Right lobe of liver (tissue), 6 donors: ENCODE results near the gene GLP2R. TPM values are rescaled to one million over a fixed set of nuclear protein-coding genes. Genes with fewer than 3 reads are reported as not detected.

ENCODE experiments used
- ATAC-seq, 4 donors: fragments of 200-7000 bp; cut with Tn5 transposase; one replicate each; pipeline ENCODE4 v1.9.1; 2020; ENCODE audit warnings: mild to moderate bottlenecking in 4 of 4, moderate library complexity in 4 of 4
- DNase-seq, 3 donors: peaks; one replicate each; pipeline ENCODE4 v3.0.0-alpha.2; 2020
- H3K27ac ChIP-seq, 3 donors: fragments of 200-600 bp; one replicate each; pipeline ENCODE4 v1.8.0; 2022
- H3K27me3 ChIP-seq, 2 donors: fragments of 200-600 bp; one replicate each; pipeline ENCODE4 v1.8.0; 2022
- H3K36me3 ChIP-seq, 4 donors: fragments of 200-600 bp; sonication (generic) in 1 of 4; one replicate each; pipeline versions ENCODE4 v1.5.1 to v1.8.0; 2017 to 2022; ENCODE audit warnings: control low read depth in 1 of 4
- H3K4me1 ChIP-seq, 4 donors: fragments of 200-600 bp; sonication (generic) in 1 of 4; one replicate each; pipeline versions ENCODE4 v1.5.1 to v1.8.0; 2017 to 2022; ENCODE audit warnings: control low read depth in 1 of 4
- H3K4me3 ChIP-seq, 3 donors: fragments of 200-600 bp; one replicate each; pipeline ENCODE4 v1.8.0; 2022
- H3K9me3 ChIP-seq, 4 donors: fragments of 200-600 bp; sonication (generic) in 1 of 4; one replicate each; pipeline versions ENCODE4 v1.5.1 to v1.8.0; 2017 to 2022; ENCODE audit warnings: control low read depth in 1 of 4
- CTCF ChIP-seq, 4 donors: fragments of 200-600 bp in 3 of 4; fragments of 450-650 bp in 1 of 4; IDR thresholded peaks; one replicate each; pipeline versions ENCODE4 v1.5.1 to v1.8.0; 2016 to 2022; ENCODE audit warnings: antibody characterized with exemption in 4 of 4, mild to moderate bottlenecking in 2 of 4
- POLR2A ChIP-seq: fragments of 450-650 bp; IDR thresholded peaks from one replicate; pipeline ENCODE4 v1.6.1; 2017; ENCODE audit warnings: antibody characterized with exemption, mild to moderate bottlenecking
- WGBS: methylation state at CpG from one replicate; pipeline ENCODE4 v1.1.6; 2018; ENCODE audit warnings: low coverage, low lambda C conversion rate; ENCODE audit not compliant: insufficient coverage; ENCODE audit errors: missing lambda C conversion rate; 5-methylcytosine and 5-hydroxymethylcytosine counted together
- intact Hi-C, 2 donors: fragments of 100-400 bp; cut with DNase I; formaldehyde crosslinking; loops; one replicate each; pipeline versions ENCODE4 v1.11.2 to v1.14.1; 2022
- total RNA-seq, 6 experiments: library from RNA; depleted of rRNA in 2 of 6; stranded (reverse); fragments of >200 nt in 2 of 6; fragmentation: NEBNext Ultra II Directional in 3 of 6; extraction: Animal tissue kit (Norgen Biotek cat#: 25700) in 3 of 6; gene quantifications; one replicate each; pipeline versions ENCODE4 v1.1.0 to v1.2.4, GENCODE V29; 2016 to 2023
- donor health status: DM: no; HTN: yes; CAD: no.
- donor health status: DM: no; HTN: no; CAD: no.
- donor health status: DM: no; HTN: no; CAD: no.
- donor health status: DM: no; HTN: yes; CAD: no.
- donor health status: DM: no; HTN: yes; CAD: no.

The GLP2R gene
- total RNA-seq, 6 experiments from 2014 or later, result 0.12 to 2.4 (median 0.63) TPM

DNA sequence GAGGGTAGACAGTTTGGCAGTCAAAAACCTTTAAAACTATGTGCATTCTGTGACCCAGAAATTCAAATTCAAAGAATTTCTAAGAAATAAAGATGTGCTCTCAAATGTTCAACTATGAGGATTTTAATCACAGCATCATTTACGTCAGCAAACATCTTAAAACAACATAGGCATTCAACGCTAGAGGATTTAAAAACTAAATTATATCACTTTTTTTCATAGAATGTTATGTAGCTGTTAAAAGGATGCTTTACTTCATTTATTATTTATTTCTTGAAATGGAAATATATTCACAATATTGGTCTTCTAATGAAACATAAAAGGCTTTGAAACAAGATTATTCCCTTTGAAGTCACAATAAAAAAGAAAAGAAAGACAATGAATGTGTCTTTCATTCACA, 3.6 kb downstream of the GLP2R start:
- H3K9me3 ChIP-seq, result no peaks in the 10 kb centered on the region

GRCh38 chr17:9830711-9831110, 5.0 kb downstream of the GLP2R start:
- intact Hi-C loops, result no loop called here
- no peaks in the 10 kb centered on the region for H3K36me3 ChIP-seq
- DNase-seq, result no peak
- no peak for TF ChIP-seq POLR2A
- no peak for TF ChIP-seq CTCF (IDR thresholded peaks at IDR 0.05)
- no peaks in the 10 kb centered on the region for H3K9me3 ChIP-seq
- H3K27ac ChIP-seq, result no peak overlapping the region
- no peaks in the 10 kb centered on the region for H3K4me1 ChIP-seq
- WGBS, result 66% methylated on average over 2 of the region's 2 CpGs
- ATAC-seq, result no peak
- no peaks in the 10 kb centered on the region for H3K27me3 ChIP-seq
- H3K4me3 ChIP-seq, result no peak overlapping the region

More for the DNA sequence above, 3.6 kb downstream of the GLP2R start:
- H3K36me3 ChIP-seq, result no peaks in the 10 kb centered on the region
- no peak overlapping the region for H3K4me3 ChIP-seq
- no peaks in the 10 kb centered on the region for H3K27me3 ChIP-seq
- DNase-seq, result no peak
- intact Hi-C loops, result no loop called here
- 43% methylated on average over 2 of the region's 2 CpGs for WGBS
- H3K4me1 ChIP-seq, result no peaks in the 10 kb centered on the region
- H3K27ac ChIP-seq, result no peak overlapping the region
- no peak for TF ChIP-seq POLR2A
- no peak for TF ChIP-seq CTCF (IDR thresholded peaks at IDR 0.05)
- ATAC-seq, result no peak

DNA sequence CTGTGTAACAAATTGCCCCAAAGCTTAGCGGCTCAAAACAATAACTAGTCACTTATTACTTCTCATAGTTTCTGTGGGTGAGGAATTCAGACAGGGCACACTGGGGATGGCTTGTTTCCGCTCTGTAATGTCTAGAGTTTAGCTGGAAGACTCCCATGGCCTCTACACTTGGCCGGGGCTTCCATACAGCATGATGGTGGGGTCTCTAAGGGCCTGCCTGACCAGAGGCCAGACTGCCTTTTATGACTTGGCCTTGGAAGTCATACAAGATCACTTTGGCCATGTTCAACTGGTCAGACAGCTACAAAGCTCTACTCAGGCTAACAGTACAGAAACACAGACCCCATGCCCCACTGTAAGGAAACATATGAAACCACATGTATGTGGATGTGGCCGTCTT, 8.2 kb downstream of the GLP2R start:
- Histone ChIP-seq H3K4me1 (no peaks in the 10 kb centered on the region), H3K9me3 (no peaks in the 10 kb centered on the region), H3K36me3 (no peaks in the 10 kb centered on the region), H3K27me3 (no peaks in the 10 kb centered on the region), H3K27ac (no peak overlapping the region), H3K4me3 (no peak overlapping the region)
- 85% methylated on average over 4 of the region's 4 CpGs for WGBS
- ATAC-seq (no peak), DNase-seq (no peak)
- intact Hi-C loops, result no loop called here
- TF ChIP-seq POLR2A, result no peak
- TF ChIP-seq CTCF (IDR thresholded peaks at IDR 0.05), result no peak

- ATAC-seq (peak in 2 of 4 donors; percentile 16 to 18), DNase-seq (peak in 1 of 3 donors; percentile 29)
- no peaks in the 10 kb centered on the region for H3K27me3 ChIP-seq
- H3K27ac ChIP-seq, result no peak overlapping the region
- H3K9me3 ChIP-seq, result no peaks in the 10 kb centered on the region
- intact Hi-C loops, result no loop called here
- H3K4me3 ChIP-seq, result no peak overlapping the region
- H3K4me1 ChIP-seq, result peaks cover 0 to 5% (median 3%) of the 10 kb centered on the region in 4 donors
- no peaks in the 10 kb centered on the region for H3K36me3 ChIP-seq
- TF ChIP-seq POLR2A, result no peak
- TF ChIP-seq CTCF (IDR thresholded peaks at IDR 0.05), result no peak
- 61% methylated on average over 9 of the region's 11 CpGs for WGBS
These were observed 12.1 kb downstream of the GLP2R start for GRCh38 chr17:9837551-9838471.
